OCI-M2 (cell line): Measurements from ENCODE around the gene BPIFB2.

Source experiments
- DNase-seq: peaks from one replicate; lab custom pipeline; 2025; ENCODE audit not compliant: unreplicated experiment; lab: John Stamatoyannopoulos, UW

BPIFB2 gene

GRCh38 chr20:33067806-33068205 is 60.3 kb downstream of the BPIFB2 start:
- DNase-seq: no peak

- no peak for DNase-seq
Observed at GRCh38 chr20:33068251-33068939, 60.9 kb downstream of the BPIFB2 start.

- no peak for DNase-seq
Observed at GRCh38 chr20:33069673-33070072, 62.2 kb downstream of the BPIFB2 start.

- DNase-seq: no peak
Observed at GRCh38 chr20:33070111-33071053, 62.9 kb downstream of the BPIFB2 start.

GRCh38 chr20:33071198-33071597 is 63.7 kb downstream of the BPIFB2 start:
- no peak for DNase-seq

GRCh38 chr20:33072362-33072761 is 64.9 kb downstream of the BPIFB2 start:
- no peak for DNase-seq

- DNase-seq: no peak
Observed at GRCh38 chr20:33072813-33073212, 65.3 kb downstream of the BPIFB2 start.
